H9 (cell line): Measurements from ENCODE around the gene FRAS1. TPM values are rescaled to one million over a fixed set of nuclear protein-coding genes. Genes with fewer than 3 reads are reported as not detected.

Experiments used
- DNase-seq: peaks from one replicate; pipeline ENCODE4 v3.0.0-alpha.2; 2017
- H2AFZ ChIP-seq: one replicate; pipeline ENCODE4 v1.6.1; 2013; ENCODE audit warnings: mild to moderate bottlenecking, low read length, control low read depth, moderate library complexity
- H2AK5ac ChIP-seq: 2 replicates; pipeline ENCODE4 v1.6.1; 2013; ENCODE audit warnings: low read length, control low read depth, mixed read lengths; ENCODE audit not compliant: insufficient read length
- H2BK120ac ChIP-seq: one replicate; pipeline ENCODE4 v1.6.1; 2013; ENCODE audit warnings: low read depth, mild to moderate bottlenecking, low read length, control low read depth, inconsistent platforms; ENCODE audit not compliant: poor library complexity, severe bottlenecking
- H2BK12ac ChIP-seq: 2 replicates; pipeline ENCODE4 v1.6.1; 2013; ENCODE audit warnings: low read length, control low read depth, mixed read lengths, low read depth; ENCODE audit not compliant: insufficient read length
- H2BK15ac ChIP-seq: 2 replicates; pipeline ENCODE4 v1.6.1; 2013; ENCODE audit warnings: low read depth, low read length, control low read depth
- H2BK20ac ChIP-seq: one replicate; pipeline ENCODE4 v1.6.1; 2013; ENCODE audit warnings: low read depth, mild to moderate bottlenecking, low read length, control low read depth, inconsistent platforms; ENCODE audit not compliant: poor library complexity, severe bottlenecking
- H2BK5ac ChIP-seq: 2 replicates; pipeline ENCODE4 v1.6.1; 2013; ENCODE audit warnings: low read length, control low read depth, mixed read lengths; ENCODE audit not compliant: insufficient read length
- H3K14ac ChIP-seq: 2 replicates; pipeline ENCODE4 v1.6.1; 2013; ENCODE audit warnings: low read length, control low read depth; ENCODE audit not compliant: insufficient read depth
- H3K18ac ChIP-seq: 2 replicates; pipeline ENCODE4 v1.6.1; 2013; ENCODE audit warnings: low read depth, mild to moderate bottlenecking, mixed read lengths, low read length, control low read depth; ENCODE audit not compliant: insufficient read length
- H3K23ac ChIP-seq: 2 replicates; pipeline ENCODE4 v1.6.1; 2013; ENCODE audit warnings: low read length, control low read depth, mixed read lengths, low read depth; ENCODE audit not compliant: insufficient read length
- H3K23me2 ChIP-seq: 2 replicates; pipeline ENCODE4 v1.6.1; 2013; ENCODE audit warnings: low read depth, mild to moderate bottlenecking, mixed read lengths, low read length, control low read depth; ENCODE audit not compliant: insufficient read length, poor library complexity, severe bottlenecking
- H3K27ac ChIP-seq: 2 replicates; pipeline ENCODE4 v1.5.1; 2013; ENCODE audit warnings: low read length, control low read depth, mixed read lengths, low read depth; ENCODE audit not compliant: insufficient read length
- H3K27me3 ChIP-seq: 2 replicates; pipeline ENCODE4 v1.6.1; 2013; ENCODE audit warnings: low read length, control low read depth, inconsistent platforms; ENCODE audit not compliant: insufficient read depth
- H3K4ac ChIP-seq: 2 replicates; pipeline ENCODE4 v1.6.1; 2013; ENCODE audit warnings: low read depth, mild to moderate bottlenecking, control low read depth, inconsistent platforms, low read length, moderate library complexity
- H3K4me1 ChIP-seq: 2 replicates; pipeline ENCODE4 v1.6.1; 2013; ENCODE audit warnings: low read length, control low read depth, inconsistent platforms; ENCODE audit not compliant: insufficient read depth
- H3K4me2 ChIP-seq: 2 replicates; pipeline ENCODE4 v1.6.1; 2013; ENCODE audit warnings: low read length, control low read depth, mixed read lengths; ENCODE audit not compliant: insufficient read length, insufficient read depth
- H3K56ac ChIP-seq: 2 replicates; pipeline ENCODE4 v1.6.1; 2013; ENCODE audit warnings: low read depth, mild to moderate bottlenecking, mixed read lengths, low read length, control low read depth; ENCODE audit not compliant: insufficient read length
- H3K79me1 ChIP-seq: 2 replicates; pipeline ENCODE4 v1.6.1; 2013; ENCODE audit warnings: low read depth, mild to moderate bottlenecking, moderate library complexity, low read length, control low read depth, inconsistent platforms; ENCODE audit not compliant: insufficient read depth, poor library complexity, severe bottlenecking
- H3K79me2 ChIP-seq: 2 replicates; pipeline ENCODE4 v1.6.1; 2013; ENCODE audit warnings: low read length, control low read depth, inconsistent platforms; ENCODE audit not compliant: insufficient read depth
- H3K9ac ChIP-seq: 2 replicates; pipeline ENCODE4 v1.6.1; 2013; ENCODE audit warnings: low read length, control low read depth, mixed read lengths; ENCODE audit not compliant: insufficient read length; ENCODE audit errors: extremely low read depth
- H3K9me3 ChIP-seq: one replicate; pipeline ENCODE4 v1.6.1; 2013; ENCODE audit warnings: low read depth, low read length, inconsistent platforms; ENCODE audit not compliant: control insufficient read depth
- H3T11ph ChIP-seq: one replicate; pipeline ENCODE4 v1.6.1; 2013; ENCODE audit warnings: mild to moderate bottlenecking, low read length, control low read depth, inconsistent platforms
- H4K20me1 ChIP-seq: one replicate; pipeline ENCODE4 v1.6.1; 2013; ENCODE audit not compliant: control insufficient read depth, insufficient read length, insufficient read depth
- H4K5ac ChIP-seq: 2 replicates; pipeline ENCODE4 v1.6.1; 2013; ENCODE audit warnings: low read depth, mild to moderate bottlenecking, mixed read lengths, low read length, control low read depth; ENCODE audit not compliant: insufficient read length
- H4K8ac ChIP-seq: replicated peaks from 2 replicates; pipeline ENCODE4 v1.6.1; 2013; ENCODE audit warnings: low read length, control low read depth, mixed read lengths, low read depth; ENCODE audit not compliant: insufficient read length
- H4K91ac ChIP-seq: 2 replicates; pipeline ENCODE4 v1.6.1; 2013; ENCODE audit warnings: low read depth, mild to moderate bottlenecking, moderate library complexity, mixed read lengths, low read length, control low read depth; ENCODE audit not compliant: insufficient read length
- H3K27ac Mint-ChIP-seq, 3 experiments: 2 replicates in 2 of 3; 3 replicates in 1 of 3; pipeline ENCODE4 v1.8.0; 2020 to 2021; ENCODE audit warnings: mixed read lengths in 3 of 3, mild to moderate bottlenecking in 1 of 3, moderate library complexity in 1 of 3
- H3K27me3 Mint-ChIP-seq: 2 replicates; pipeline ENCODE4 v1.8.0; 2021; ENCODE audit warnings: low read depth, mild to moderate bottlenecking, moderate library complexity, mixed read lengths
- H3K36me3 Mint-ChIP-seq, 3 experiments: 2 replicates in 2 of 3; 3 replicates in 1 of 3; pipeline ENCODE4 v1.8.0; 2020 to 2021; ENCODE audit warnings: low read depth in 3 of 3, mixed read lengths in 3 of 3; ENCODE audit not compliant: insufficient read depth in 1 of 3
- H3K4me1 Mint-ChIP-seq, 2 experiments: 2 replicates each; pipeline ENCODE4 v1.8.0; 2020; ENCODE audit warnings: mixed read lengths in 2 of 2
- H3K4me3 Mint-ChIP-seq, 2 experiments: 2 replicates in 1 of 2; 3 replicates in 1 of 2; pipeline ENCODE4 v1.8.0; 2020 to 2021; ENCODE audit warnings: mild to moderate bottlenecking in 2 of 2, mixed read lengths in 2 of 2, moderate library complexity in 1 of 2
- H3K9me3 Mint-ChIP-seq, 2 experiments: 2 replicates in 1 of 2; 3 replicates in 1 of 2; pipeline ENCODE4 v1.8.0; 2020; ENCODE audit warnings: mild to moderate bottlenecking in 2 of 2, mixed read lengths in 2 of 2, moderate library complexity in 1 of 2
- whole genome bisulfite sequencing: extraction: QIAGEN DNeasy Blood & Tissue Kit; methylation state at CpG from one replicate; pipeline ENCODE4 v1.1.7; 2013; ENCODE audit warnings: missing lambda C conversion rate, low lambda C conversion rate, mixed read lengths; ENCODE audit not compliant: insufficient read length; ENCODE audit errors: extremely low coverage; 5-methylcytosine and 5-hydroxymethylcytosine counted together
- total RNA-seq: library from RNA; stranded (reverse); gene quantifications from 2 replicates; pipeline ENCODE4 v1.2.1, GENCODE V29; 2021
- TF ChIP-seq, protein P1 (sequence below): fragments of 200-600 bp; sonication (generic); conservative IDR thresholded peaks from 3 replicates; pipeline ENCODE4 v1.8.0; 2021; ENCODE audit warnings: antibody characterized with exemption, mild to moderate bottlenecking

The FRAS1 gene
- total RNA-seq, 1 experiment from 2014 or later = 58.5 TPM

DNA sequence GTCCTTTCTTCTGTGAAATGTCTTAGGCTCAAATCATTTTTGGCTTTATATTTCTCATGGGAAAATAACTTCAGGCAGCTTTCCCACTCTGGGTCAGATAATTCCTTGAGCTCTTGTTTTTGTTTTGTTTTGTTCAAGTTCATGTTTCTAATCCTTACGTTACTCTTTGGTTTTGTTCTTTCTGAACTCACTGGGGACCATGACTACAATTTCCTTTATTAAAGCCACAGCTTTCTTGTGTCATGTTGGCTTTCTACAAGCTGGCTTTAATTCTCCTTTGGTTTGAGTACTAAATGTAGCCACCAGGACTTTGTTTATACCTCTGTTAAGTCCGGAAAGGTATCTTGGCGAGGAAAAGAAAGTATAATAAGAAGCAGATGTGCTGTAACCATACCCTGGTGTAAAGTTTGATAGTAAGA is 463.7 kb downstream of the FRAS1 start:
- Mint-ChIP-seq H3K4me1 (peaks cover 0 to 4% of the 10 kb centered on the region in 2 experiments; a peak in 3 of 4 replicates), H3K4me3 (no peak overlapping the region), H3K9me3 (no peaks in the 10 kb centered on the region), H3K36me3 (peaks cover 11 to 39% (median 27%) of the 10 kb centered on the region in 3 experiments; a peak in 6 of 7 replicates), H3K27me3 (no peaks in the 10 kb centered on the region), H3K27ac (peak overlapping the region in 1 of 3 experiments; percentile 15; a peak in 1 of 7 replicates)
- Histone ChIP-seq H3K56ac (no peak overlapping the region), H3K4me1 (no peaks in the 10 kb centered on the region), H2BK20ac (no peak overlapping the region), H3K23ac (no peak overlapping the region), H4K91ac (no peak overlapping the region), H3K9me3 (no peaks in the 10 kb centered on the region), H3T11ph (no peak overlapping the region), H2BK15ac (no peak overlapping the region), H2BK5ac (no peak overlapping the region), H3K9ac (no peak overlapping the region), H3K23me2 (no peaks in the 10 kb centered on the region), H3K79me2 (no peaks in the 10 kb centered on the region), H4K8ac (no peak overlapping the region), H3K27ac (no peak overlapping the region), H2AK5ac (no peak overlapping the region), H3K14ac (no peak overlapping the region), H4K20me1 (no peaks in the 10 kb centered on the region), H2BK120ac (no peak overlapping the region), H3K4me2 (no peak overlapping the region), H4K5ac (no peak overlapping the region), H2AFZ (no peak overlapping the region), H2BK12ac (no peak overlapping the region), H3K4ac (no peak overlapping the region), H3K27me3 (no peaks in the 10 kb centered on the region), H3K79me1 (no peaks in the 10 kb centered on the region), H3K18ac (no peak overlapping the region)
- DNase-seq = no peak
- TF ChIP-seq, protein P1, sequence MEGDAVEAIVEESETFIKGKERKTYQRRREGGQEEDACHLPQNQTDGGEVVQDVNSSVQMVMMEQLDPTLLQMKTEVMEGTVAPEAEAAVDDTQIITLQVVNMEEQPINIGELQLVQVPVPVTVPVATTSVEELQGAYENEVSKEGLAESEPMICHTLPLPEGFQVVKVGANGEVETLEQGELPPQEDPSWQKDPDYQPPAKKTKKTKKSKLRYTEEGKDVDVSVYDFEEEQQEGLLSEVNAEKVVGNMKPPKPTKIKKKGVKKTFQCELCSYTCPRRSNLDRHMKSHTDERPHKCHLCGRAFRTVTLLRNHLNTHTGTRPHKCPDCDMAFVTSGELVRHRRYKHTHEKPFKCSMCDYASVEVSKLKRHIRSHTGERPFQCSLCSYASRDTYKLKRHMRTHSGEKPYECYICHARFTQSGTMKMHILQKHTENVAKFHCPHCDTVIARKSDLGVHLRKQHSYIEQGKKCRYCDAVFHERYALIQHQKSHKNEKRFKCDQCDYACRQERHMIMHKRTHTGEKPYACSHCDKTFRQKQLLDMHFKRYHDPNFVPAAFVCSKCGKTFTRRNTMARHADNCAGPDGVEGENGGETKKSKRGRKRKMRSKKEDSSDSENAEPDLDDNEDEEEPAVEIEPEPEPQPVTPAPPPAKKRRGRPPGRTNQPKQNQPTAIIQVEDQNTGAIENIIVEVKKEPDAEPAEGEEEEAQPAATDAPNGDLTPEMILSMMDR = no peak
- no CpG with 5 or more reads among the region's 3 CpGs for WGBS
